Measurements from ENCODE around the gene PDAP1.
"Not testable (repeated sequence)": the region's sequence is repeated elsewhere in the genome, so short reads cannot be mapped to it uniquely, and the experiment has no call there.

The PDAP1 gene

DNA sequence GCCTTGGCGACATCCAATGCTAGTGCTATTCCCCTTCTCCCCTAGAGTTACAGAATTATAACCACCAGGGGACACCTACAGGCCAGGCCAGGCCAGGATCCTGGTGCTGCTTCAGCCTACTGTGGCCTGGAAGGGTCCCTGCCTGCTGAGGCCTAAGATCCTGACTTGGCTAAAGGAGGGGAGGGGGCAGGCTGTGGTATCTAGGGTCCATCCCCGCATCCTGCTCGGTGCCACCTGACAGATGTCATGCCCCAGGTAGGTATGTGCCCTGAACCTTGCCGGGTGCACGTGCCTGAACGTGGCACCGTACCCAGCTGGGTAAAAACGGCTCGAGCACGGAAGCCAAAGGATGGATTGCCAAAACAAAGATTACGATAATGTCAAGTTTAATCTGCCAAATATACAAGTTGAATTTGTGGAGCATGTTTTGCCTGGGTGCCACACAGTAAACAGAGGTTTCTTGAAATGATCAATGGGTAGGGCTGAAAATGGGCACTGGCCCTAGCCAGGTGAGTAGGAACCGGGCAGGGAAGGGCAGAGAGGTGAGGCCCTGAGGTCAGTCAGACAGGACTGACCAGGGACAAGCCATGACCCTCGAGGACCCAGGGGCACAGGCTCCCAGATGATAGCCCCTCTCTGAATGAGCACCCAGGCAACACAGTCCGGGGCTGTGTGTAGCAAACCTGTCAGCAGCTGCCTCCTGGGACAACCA, 12.6 kb downstream of the PDAP1 start:
- no peak for DNase-seq

DNA sequence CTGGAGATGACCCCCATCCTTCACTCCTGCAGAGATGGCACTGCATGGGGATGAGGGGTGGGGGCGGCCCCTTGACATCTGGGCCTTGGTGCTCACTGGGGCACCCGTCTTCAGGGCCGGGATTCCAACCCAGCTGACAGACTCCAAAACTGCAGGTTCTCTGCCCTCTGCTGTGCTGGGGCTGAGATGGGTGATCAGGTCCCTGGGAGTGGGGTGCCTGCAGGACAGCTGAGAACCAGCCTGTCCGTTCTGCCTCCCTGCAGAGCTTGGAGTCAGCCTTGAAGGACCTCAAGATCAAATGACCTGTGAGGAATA, 14.3 kb downstream of the PDAP1 start:
- DNase-seq = no peak

DNA sequence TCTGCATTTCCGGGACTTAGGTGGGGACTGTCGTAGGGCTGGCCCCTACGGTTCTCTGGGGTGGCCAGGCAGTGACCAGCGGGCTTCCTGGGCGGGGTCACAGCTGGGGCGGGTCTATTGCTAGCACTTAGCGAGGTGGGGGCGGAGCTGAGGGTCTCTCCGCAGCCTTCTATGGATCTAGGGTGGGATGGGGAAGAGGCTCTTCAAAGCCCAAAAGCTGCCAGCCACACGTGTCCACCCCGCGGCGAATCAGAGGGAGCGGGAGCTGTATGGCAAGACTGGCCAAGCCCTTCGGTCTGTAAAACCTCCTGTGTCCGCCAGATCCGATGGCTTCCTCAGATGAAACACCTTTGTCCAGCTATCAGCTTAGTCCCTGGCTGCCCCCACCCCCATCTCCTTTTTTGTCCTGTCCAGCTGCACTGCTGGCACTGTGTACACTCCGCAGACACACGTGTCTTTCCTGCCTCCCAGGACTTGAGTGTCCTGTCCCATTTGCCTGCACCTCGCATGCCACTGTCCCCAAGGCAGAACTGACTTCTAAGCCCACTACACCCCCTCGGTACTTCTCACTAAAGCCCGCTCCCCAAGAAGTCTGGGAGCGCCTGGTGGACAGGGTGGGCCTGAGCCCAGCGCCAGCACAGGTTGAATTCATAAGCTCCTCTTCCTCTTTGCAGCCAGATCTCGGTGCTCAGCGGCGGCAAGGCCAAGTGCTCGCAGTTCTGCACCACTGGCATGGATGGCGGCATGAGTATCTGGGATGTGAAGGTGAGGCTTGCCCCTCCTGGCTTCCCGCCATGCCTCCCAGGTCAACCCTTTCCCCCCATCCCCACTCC, 14.8 kb downstream of the PDAP1 start:
- DNase-seq = no peak

DNA sequence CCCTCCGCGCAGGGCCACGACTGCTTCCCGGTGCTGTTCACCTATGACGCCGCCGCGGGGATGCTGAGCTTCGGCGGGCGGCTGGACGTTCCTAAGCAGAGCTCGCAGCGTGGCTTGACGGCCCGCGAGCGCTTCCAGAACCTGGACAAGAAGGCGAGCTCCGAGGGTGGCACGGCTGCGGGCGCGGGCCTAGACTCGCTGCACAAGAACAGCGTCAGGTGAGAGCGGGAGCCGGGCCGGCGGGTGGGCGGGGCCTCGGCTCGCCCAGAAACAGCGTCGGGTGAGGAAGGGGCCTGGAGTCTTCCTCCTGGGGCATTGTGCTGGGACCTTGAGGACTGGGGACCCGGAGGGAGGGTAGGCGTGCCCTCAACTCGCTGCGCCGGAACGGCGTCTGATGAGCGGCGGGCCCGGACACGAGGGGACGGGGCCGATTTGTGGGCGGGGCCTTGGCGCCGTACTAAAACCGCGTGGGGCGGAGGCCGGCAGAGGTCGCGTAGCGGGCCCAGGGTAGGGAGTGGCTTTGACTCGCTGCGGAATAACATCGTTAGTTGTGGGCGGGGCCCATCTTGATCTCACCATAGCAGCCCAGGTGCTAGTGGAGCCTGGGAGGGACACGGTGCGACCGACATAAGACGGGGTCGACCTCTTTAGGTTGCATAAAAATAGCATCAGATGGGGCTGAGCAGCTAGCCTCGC, 15.6 kb downstream of the PDAP1 start:
- DNase-seq = peak; percentile 81

DNA sequence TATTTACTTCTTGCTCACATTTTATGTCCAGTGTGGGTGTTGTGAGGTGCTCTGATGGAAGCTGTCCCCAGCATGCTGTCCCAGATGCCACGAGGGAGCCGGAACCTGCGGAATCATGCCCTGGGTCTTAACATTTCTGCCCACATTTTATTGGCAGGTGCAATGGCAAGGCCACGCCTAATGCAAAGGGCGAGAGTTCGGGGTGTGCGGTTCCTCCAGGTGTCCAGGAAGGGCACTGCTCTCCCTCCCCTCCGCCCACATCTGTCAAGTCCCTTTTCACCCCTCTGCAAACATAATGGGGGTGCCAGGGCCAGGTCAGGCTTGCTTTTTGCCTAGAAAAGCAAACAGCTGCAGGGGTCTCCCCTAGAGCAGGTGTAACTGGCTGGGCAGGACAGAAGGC, 16.4 kb downstream of the PDAP1 start:
- DNase-seq = no peak

- no peak for DNase-seq
Measured at GRCh38 chr7:99390941-99391602, 17.3 kb downstream of the PDAP1 start.

DNA sequence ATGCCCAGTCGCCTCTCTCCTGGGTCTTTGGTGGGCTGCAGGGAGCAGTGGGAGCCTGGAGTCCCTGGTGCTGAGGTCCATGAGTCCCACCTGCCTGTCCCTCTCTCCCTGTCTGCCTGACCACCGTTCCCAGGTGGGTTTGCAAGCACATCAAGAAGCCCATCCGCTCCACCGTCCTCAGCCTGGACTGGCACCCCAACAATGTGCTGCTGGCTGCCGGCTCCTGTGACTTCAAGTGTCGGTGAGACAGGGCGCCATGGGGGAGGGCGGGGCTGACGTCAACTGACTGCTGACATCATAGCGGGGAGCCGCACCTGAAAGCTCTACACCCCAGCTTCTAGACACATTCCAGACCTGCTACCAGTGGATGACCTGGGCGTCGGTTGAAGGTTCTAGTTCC, 18.6 kb downstream of the PDAP1 start:
- no peak for DNase-seq

DNA sequence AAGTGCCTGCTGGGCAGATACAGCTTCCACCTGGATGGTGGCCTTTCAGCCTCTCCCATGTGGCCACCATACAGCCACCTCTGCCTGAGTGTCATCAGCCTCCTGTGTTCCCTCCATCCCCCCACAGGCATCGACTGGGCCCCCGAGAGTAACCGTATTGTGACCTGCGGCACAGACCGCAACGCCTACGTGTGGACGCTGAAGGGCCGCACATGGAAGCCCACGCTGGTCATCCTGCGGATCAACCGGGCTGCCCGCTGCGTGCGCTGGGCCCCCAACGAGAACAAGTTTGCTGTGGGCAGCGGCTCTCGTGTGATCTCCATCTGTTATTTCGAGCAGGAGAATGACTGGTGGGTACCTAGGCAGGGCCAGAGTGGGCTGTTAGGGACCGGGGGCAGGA, 20.5 kb downstream of the PDAP1 start:
- DNase-seq = no peak

GRCh38 chr7:99387239-99387635, 21.2 kb downstream of the PDAP1 start:
- DNase-seq = not testable (repeated sequence)

DNA sequence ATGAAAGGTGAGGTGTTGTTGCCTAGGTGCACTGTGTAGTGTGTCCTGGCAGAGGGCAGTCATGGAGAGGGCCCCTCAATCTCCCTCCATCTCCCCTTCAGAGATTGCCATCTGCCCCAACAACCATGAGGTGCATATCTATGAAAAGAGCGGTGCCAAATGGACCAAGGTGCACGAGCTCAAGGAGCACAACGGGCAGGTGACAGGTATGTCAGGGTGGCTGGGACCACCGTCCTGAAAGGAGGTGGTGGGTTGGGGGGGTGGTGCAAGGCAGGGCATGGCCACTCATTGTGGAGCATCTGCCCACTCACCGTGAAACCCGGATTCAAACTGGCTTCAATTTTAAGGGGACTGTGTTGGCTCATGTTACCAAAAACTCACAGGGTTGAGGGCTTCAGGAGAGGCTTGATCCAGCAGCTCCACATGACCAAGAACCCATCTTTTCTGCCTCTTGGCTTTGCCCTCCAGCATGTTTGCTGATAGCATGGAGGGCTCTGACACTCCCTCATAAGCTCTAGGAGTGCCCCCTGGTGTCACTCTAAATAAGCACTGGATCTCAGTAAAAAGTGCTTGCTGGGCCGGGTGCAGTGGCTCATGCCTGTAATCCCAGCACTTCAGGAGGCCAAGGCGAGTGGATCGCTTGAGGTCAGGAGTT, 21.7 kb downstream of the PDAP1 start:
- DNase-seq = no peak

DNA sequence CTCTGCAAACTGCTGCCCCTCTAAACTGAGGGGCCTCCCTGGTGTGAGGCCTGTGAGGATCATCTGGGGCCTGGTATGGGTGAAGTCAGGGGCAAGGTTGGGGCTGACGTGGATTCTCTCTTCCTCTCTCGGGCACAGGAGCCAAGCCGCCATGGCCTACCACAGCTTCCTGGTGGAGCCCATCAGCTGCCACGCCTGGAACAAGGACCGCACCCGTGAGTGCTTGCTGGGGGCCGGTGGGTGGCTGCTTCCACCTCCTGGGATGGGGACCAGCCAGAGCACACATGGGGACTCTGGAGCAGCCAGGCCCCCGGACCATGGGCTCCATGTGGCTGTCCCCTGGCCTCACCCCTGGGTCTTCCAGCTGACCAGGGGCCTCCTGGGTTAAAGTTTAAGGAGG, 22.8 kb downstream of the PDAP1 start:
- no peak for DNase-seq

DNA sequence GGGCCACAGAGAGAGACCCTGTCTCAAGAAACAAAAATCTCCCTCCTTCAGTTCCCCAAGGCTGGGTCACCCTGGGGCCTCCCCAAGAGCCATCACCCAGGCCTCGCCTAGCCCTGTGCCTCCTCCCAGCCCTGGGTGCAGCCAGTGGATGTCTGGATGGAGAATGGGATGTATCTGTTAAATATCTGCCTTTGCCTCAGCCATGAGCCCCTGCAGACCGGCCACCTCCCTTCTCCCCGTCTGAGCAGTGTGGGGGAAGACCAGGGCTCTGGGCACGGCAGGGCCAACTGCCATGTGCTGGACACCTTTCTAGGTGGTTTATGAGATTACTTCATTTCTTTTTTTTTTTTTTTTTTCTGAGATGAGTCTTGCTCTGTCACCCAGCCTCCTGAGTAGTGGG, 23.9 kb downstream of the PDAP1 start:
- no peak for DNase-seq

GRCh38 chr7:99383791-99384370, 24.5 kb downstream of the PDAP1 start:
- no peak for DNase-seq

DNA sequence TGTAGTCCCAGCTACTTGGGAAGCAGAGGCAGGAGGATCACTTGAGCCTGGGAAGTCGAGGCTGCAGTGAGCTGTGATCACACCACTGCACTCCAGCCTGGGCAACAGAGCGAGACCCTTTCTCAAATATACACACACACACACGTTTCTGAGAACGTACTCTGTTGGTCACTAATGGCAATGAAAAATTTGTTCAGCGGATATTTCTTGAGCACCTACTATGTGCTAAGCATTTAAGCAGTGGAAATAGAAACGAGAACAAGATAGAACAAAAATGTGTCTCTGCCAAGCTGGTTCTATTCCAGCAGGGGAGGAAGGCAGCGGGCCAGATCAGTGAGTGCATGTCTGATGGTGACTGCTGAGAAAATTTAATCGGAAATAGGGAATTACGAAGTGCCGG, 25.2 kb downstream of the PDAP1 start:
- DNase-seq = no peak

- no peak for DNase-seq
Measured at GRCh38 chr7:99381664-99382075, 26.7 kb downstream of the PDAP1 start.

DNA sequence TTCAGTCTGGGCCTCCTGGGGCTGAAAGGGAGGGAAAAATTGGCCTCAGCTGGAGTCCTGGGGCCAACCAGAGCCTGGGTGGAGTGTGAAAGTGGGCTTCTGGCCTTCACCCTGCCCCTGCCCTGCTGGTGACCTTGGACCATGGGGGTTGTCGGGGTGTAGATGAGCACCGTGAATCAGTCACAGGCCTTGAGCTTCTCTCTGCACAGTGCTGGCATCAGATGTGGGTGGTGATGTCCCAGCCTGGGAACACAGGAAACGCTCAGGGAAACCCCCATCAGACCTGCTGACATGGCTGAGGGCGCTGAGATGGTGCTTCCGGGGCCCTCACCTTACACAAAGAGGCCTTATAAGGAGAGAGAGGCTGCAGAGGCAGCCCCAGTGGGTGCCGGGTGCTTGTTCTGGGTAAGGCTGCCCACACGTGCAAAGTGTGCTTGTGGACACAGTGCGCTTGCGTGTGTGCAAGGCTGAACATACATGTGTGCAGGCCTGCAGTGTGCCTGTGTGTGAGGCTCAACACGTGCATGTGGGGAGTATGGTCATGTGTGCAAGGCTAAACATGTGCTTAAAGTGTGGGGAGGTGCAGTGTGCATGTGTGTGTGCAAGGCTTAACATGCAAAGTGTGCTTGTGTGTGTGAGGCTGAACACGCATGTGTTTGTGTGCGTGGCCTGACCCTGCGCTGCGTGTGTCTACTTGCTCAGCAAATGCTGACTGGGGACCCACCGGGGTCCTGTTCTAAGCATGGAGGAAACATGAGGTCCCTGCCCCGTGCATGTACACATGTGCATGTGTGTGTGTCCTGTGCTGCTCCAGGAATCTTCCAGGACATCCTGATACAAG, 27.4 kb downstream of the PDAP1 start:
- DNase-seq = peak; percentile 83

DNA sequence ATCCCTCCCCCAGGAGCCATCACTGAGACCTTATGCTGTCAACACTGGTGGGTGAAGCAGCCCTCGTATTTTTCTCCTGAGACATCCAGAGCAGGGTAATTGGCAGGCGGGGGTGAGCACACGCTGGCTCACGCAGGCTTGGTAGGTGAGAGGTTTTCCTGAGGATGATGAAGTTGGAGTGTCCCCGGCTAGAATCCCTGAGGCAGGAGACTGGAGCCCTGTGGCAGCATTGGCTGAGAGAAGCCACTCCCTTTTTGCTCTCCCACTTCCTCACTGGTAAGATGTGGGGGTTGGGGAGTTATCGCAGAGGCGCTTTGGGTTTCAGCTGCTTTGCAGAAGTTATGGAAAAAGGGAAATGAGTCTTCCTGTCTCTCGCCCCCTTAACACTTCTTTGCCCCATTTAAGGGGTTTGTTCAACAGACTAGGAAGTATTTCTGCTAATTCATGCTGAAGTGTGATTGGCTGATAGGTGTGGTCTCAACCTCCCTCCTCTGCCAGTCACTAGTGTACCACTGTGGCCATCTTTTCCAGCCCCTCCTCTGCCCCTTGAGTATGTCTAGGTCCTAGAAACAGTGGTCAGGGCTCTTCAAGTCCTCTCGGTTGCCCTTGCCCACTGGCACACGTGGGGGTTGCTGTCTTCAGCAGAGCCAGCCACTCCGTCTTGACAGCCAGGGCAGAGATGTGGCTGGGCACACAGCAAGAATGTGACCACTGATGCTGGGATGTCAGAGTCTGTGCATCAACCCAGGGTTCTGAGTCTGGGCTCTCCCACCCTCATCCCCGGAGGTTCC, 28.2 kb downstream of the PDAP1 start:
- DNase-seq = no peak

GRCh38 chr7:99379693-99380031, 28.7 kb downstream of the PDAP1 start:
- not testable (repeated sequence) for DNase-seq

DNA sequence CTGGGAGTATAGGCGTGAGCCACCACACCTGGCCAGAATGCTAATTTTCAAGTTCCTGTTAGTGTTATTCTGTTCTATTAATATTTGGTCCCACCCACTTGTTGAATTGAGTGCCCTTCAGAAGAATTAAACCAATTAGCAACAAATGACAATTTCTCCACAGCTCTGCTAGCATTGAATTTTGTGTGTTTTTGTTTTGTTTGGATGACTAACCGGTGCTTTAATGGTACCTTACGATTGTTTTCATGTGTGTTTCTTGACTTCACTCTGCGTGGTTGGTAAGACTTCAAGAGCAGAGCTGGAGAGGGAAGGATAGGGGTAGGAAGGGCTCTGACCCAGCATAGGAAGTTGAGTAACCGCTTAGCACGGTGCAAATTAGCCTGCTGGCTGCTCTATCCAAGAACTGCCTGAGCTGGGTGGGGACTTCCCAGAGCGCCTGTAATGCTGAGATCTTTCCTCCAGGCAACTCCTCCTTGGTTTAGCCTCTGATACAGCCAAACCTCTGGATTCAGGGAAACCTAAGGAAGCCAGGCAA, 29.3 kb downstream of the PDAP1 start:
- peak; percentile 42 for DNase-seq

- peak; percentile 59 for DNase-seq
Measured at GRCh38 chr7:99375070-99375807, 33.2 kb downstream of the PDAP1 start.
